Mucosa of descending colon (tissue), 3 donors: ENCODE data around the gene UGT1A9. TPM values are rescaled to one million over a fixed set of nuclear protein-coding genes. Genes with fewer than 3 reads are reported as not detected.
"Not testable (repeated sequence)": the region's sequence is repeated elsewhere in the genome, so short reads cannot be mapped to it uniquely, and the experiment has no call there.

Experiments
- ATAC-seq: fragments of 200-7000 bp; cut with Tn5 transposase; one replicate; pipeline ENCODE4 v1.9.1; 2020; ENCODE audit warnings: mild to moderate bottlenecking, moderate library complexity
- DNase-seq, 3 donors: peaks; one replicate each; pipeline ENCODE4 v3.0.0-alpha.2; 2020
- H3K36me3 ChIP-seq: fragments of 200-600 bp; one replicate; pipeline ENCODE4 v1.8.0; 2021; ENCODE audit warnings: low read depth, mild to moderate bottlenecking
- H3K4me1 ChIP-seq: fragments of 200-600 bp; one replicate; pipeline ENCODE4 v1.8.0; 2021; ENCODE audit warnings: low read depth, mild to moderate bottlenecking
- H3K4me3 ChIP-seq: fragments of 200-600 bp; one replicate; pipeline ENCODE4 v1.8.0; 2021; ENCODE audit warnings: mild to moderate bottlenecking
- H3K9me3 ChIP-seq: fragments of 200-600 bp; one replicate; pipeline ENCODE4 v1.8.0; 2021; ENCODE audit warnings: mild to moderate bottlenecking
- intact Hi-C, 2 donors: fragments of 100-400 bp; cut with DNase I in 1 of 2; cut with micrococcal nuclease in 1 of 2; formaldehyde crosslinking; loops; one replicate each; pipeline versions ENCODE4 v1.11.0 to v1.11.1; 2022; cut with DNase I, micrococcal nuclease
- total RNA-seq, 3 donors: library from RNA; stranded (reverse); fragmentation: NEBNext Ultra II Directional in 2 of 3; extraction: Animal tissue kit (Norgen Biotek cat#: 25700) in 2 of 3; gene quantifications; one replicate each; pipeline versions ENCODE4 v1.2.1 to v1.2.4, GENCODE V29; 2021 to 2023
- TF ChIP-seq, protein P1 (sequence below): fragments of 200-600 bp; IDR thresholded peaks from one replicate; pipeline ENCODE4 v1.8.0; 2022; ENCODE audit warnings: antibody characterized with exemption, mild to moderate bottlenecking
- donor health status: DM: no; HTN: no; CAD: no; lungs with moderate emphysema.
- donor health status: DM: no; HTN: no; CAD: no.
- donor health status: DM: no; HTN: yes; CAD: no.

UGT1A9 gene
- total RNA-seq, 3 donors from 2014 or later = 3.6 to 11.4 (median 4.0) TPM

DNA sequence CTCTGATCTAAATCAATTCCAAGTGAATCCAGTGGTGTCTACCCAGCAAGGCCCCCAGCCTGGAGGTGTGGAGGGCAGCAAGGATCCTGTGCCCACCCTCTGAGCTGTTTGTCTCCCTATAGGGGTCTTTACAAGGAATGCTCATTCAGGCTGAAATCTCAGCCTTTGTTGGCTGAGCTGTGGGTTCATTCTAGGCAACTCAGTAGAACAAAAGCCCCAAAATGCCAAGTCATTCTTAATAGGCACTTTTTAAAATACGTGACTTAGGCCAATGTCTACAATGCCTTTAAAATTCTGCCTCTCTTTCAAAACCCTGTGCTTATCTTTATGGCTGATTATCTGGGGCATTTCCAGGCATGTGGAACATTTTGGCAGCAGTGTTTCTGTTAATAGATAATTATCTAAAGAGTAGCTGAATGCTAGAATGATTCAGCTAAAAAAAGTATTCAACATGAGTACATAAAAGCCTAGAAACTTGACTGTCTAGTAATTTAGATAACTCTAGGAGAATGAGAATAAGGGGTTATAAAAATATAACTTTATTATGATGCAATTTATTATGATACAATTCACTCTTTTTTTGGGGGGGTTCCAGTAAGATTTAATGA, 28.4 kb downstream of the UGT1A9 start:
- intact Hi-C loops = no loop called here
- H3K4me3 ChIP-seq = no peak overlapping the region
- no peaks in the 10 kb centered on the region for H3K36me3 ChIP-seq
- ATAC-seq (peak; percentile 93), DNase-seq (no peak)
- TF ChIP-seq, protein P1, sequence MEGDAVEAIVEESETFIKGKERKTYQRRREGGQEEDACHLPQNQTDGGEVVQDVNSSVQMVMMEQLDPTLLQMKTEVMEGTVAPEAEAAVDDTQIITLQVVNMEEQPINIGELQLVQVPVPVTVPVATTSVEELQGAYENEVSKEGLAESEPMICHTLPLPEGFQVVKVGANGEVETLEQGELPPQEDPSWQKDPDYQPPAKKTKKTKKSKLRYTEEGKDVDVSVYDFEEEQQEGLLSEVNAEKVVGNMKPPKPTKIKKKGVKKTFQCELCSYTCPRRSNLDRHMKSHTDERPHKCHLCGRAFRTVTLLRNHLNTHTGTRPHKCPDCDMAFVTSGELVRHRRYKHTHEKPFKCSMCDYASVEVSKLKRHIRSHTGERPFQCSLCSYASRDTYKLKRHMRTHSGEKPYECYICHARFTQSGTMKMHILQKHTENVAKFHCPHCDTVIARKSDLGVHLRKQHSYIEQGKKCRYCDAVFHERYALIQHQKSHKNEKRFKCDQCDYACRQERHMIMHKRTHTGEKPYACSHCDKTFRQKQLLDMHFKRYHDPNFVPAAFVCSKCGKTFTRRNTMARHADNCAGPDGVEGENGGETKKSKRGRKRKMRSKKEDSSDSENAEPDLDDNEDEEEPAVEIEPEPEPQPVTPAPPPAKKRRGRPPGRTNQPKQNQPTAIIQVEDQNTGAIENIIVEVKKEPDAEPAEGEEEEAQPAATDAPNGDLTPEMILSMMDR = no peak
- H3K4me1 ChIP-seq = no peaks in the 10 kb centered on the region
- H3K9me3 ChIP-seq = no peaks in the 10 kb centered on the region

DNA sequence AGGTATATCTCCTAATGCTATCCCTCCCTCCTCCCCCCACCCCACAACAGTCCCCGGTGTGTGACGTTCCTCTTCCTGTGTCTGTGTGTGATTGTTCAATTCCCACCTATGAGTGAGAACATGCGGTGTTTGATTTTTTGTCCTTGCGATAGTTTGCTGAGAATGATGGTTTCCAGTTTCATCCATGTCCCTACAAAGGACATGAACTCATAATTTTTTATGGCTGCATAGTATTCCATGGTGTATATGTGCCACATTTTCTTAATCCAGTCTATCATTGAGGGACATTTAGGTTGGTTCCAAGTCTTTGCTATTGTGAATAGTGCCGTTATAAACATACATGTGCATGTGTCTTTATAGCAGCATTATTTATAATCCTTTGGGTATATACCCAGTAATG, 29.1 kb downstream of the UGT1A9 start:
- H3K4me1 ChIP-seq, ATAC-seq, H3K9me3 ChIP-seq, intact Hi-C loops, DNase-seq, H3K4me3 ChIP-seq, H3K36me3 ChIP-seq: not testable (repeated sequence)

DNA sequence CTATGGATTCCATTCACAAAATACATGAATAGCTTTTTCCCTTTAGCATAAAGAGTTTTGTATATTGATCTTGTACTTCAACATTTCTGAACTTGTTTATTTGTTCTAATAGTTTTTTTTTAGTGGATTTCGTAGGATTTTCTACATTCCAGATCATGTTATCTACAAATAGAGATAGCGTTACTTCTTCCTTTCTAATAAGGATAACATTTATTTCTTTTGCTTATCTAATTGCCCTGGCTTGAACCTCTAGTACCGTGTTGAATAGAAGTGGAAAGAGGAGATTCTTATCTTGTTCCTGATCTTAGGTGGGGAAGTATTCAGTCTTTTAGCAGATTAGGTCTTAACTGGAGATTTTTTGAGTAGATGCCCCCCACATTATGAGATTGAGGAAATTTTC, 30.5 kb downstream of the UGT1A9 start:
- Histone ChIP-seq H3K36me3 (no peaks in the 10 kb centered on the region), H3K9me3 (no peaks in the 10 kb centered on the region), H3K4me1 (no peaks in the 10 kb centered on the region), H3K4me3 (no peak overlapping the region)
- intact Hi-C loops = no loop called here
- no peak for ATAC-seq
- no peak for DNase-seq
- TF ChIP-seq, protein P1 = no peak

DNA sequence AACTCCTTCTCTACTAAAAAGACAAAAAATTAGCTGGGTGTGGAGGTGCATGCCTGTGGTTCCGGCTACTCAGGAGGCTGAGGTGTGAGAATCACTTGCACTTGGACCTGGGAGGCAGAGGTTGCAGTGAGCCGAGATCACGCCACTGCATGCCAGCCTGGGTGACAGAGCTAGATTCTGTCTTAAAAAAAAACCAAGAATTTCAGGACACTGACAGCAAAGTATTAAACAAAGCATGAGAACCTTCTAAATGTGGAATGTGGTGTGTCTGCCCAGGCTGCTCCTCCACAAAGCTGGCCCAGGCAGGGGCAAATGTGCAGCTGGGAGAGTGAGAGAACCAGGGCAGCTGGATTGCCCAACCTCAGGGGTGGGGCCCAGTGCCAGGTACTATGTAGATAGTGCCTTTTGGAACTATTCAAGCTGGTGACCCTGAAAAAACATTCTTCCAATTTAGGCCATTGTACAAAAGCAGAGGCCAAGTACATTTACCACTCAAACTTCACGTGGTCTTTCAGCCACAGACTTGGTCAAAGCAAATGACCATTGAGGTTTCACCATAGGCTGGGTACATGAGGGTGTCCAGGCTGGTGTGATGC, 34.3 kb downstream of the UGT1A9 start:
- no peaks in the 10 kb centered on the region for H3K36me3 ChIP-seq
- no peak overlapping the region for H3K4me3 ChIP-seq
- peak in 1 of 3 donors; percentile 36 for DNase-seq
- peak; percentile 82 for ATAC-seq
- intact Hi-C loops = no loop called here
- H3K9me3 ChIP-seq = no peaks in the 10 kb centered on the region
- TF ChIP-seq, protein P1 = no peak
- H3K4me1 ChIP-seq = no peaks in the 10 kb centered on the region

GRCh38 chr2:233706720-233707119, 35.0 kb downstream of the UGT1A9 start:
- ATAC-seq (no peak), DNase-seq (no peak)
- Histone ChIP-seq H3K36me3 (no peaks in the 10 kb centered on the region), H3K4me1 (no peaks in the 10 kb centered on the region), H3K4me3 (no peak overlapping the region), H3K9me3 (no peaks in the 10 kb centered on the region)
- TF ChIP-seq, protein P1 = no peak
- intact Hi-C loops = no loop called here

GRCh38 chr2:233707940-233708644, 36.4 kb downstream of the UGT1A9 start:
- TF ChIP-seq, protein P1 = no peak
- Histone ChIP-seq H3K4me3 (no peak overlapping the region), H3K4me1 (no peaks in the 10 kb centered on the region), H3K9me3 (no peaks in the 10 kb centered on the region), H3K36me3 (no peaks in the 10 kb centered on the region)
- intact Hi-C loops = no loop called here
- no peak for DNase-seq
- no peak for ATAC-seq
